ENCODE measurements around the gene SLC16A6.
"Not testable (repeated sequence)": the region's sequence is repeated elsewhere in the genome, so short reads cannot be mapped to it uniquely, and the experiment has no call there.

The SLC16A6 gene

DNA sequence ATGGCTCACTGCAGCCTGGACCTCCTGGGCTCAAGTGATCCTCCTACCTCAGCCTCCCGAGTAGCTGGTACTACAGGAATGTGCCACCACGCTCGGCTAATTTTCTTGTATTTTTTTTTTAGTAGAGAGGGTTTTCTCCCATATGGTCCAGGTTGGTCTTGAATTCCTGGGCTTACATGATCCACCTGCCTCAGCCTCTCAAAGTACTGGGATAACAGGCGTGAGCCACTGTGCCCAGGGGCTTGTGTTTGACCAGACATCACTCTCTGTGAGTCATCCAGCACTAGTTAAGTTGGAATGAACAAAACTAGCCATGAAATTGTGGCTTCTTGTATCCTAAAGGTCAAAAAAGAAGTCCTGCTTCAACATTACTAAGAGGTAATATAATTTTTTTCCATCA, 59.8 kb downstream of the SLC16A6 start:
- DNase-seq, H3K27ac Mint-ChIP-seq, H3K4me3 Mint-ChIP-seq, H3K9me3 Mint-ChIP-seq, ATAC-seq, H3K27me3 Mint-ChIP-seq: not testable (repeated sequence)
- H3K4me1 Mint-ChIP-seq, result peaks cover 33% of the 10 kb centered on the region

GRCh38 chr17:68229619-68230018, 61.3 kb downstream of the SLC16A6 start:
- Mint-ChIP-seq H3K4me3 (no peak overlapping the region), H3K9me3 (no peaks in the 10 kb centered on the region), H3K27me3 (no peaks in the 10 kb centered on the region), H3K27ac (no peak overlapping the region), H3K4me1 (peaks cover 28% of the 10 kb centered on the region)
- DNase-seq, result no peak
- no peak for ATAC-seq

- no peak overlapping the region for H3K4me3 Mint-ChIP-seq
- peaks cover 26% of the 10 kb centered on the region for H3K4me1 Mint-ChIP-seq
- ATAC-seq (no peak), DNase-seq (no peak)
- no peaks in the 10 kb centered on the region for H3K9me3 Mint-ChIP-seq
- H3K27ac Mint-ChIP-seq, result peak overlapping the region in 1 of 2 donors; percentile 82
- H3K27me3 Mint-ChIP-seq, result no peaks in the 10 kb centered on the region
Observed at GRCh38 chr17:68228817-68229570, 61.9 kb downstream of the SLC16A6 start.

GRCh38 chr17:68228039-68228680, 62.8 kb downstream of the SLC16A6 start:
- Mint-ChIP-seq H3K27ac (peak overlapping the region; percentile 16 to 91), H3K4me1 (peaks cover 26% of the 10 kb centered on the region), H3K4me3 (peak overlapping the region; percentile 8 to 21)
- not testable (repeated sequence) for H3K9me3 Mint-ChIP-seq, H3K27me3 Mint-ChIP-seq
- ATAC-seq, result peak; percentile 84
- DNase-seq, result peak in 1 of 2 donors; percentile 37

DNA sequence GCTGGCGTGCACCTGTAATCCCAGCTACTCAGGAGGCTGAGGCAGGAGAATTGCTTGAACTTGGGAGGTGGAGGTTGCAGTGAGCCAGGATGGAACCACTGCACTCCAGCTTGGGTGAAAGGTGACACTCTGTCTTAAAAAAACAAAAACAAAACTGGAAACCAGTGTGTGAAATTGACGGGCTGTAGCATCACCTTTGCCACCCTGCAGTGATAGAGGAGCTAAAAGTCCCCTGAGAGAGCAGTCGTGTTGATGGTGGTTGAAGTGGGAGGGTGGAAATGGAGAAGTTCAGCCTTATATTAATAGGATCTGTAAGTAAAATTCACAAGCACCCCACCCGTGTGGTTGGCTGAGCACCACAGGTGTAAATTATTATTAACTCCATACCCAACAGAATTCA, 65.9 kb downstream of the SLC16A6 start:
- not testable (repeated sequence) for H3K9me3 Mint-ChIP-seq, H3K27me3 Mint-ChIP-seq, H3K4me3 Mint-ChIP-seq, ATAC-seq, DNase-seq
- H3K4me1 Mint-ChIP-seq, result peaks cover 31% of the 10 kb centered on the region
- H3K27ac Mint-ChIP-seq, result peak overlapping the region in 1 of 2 donors; percentile 75

DNA sequence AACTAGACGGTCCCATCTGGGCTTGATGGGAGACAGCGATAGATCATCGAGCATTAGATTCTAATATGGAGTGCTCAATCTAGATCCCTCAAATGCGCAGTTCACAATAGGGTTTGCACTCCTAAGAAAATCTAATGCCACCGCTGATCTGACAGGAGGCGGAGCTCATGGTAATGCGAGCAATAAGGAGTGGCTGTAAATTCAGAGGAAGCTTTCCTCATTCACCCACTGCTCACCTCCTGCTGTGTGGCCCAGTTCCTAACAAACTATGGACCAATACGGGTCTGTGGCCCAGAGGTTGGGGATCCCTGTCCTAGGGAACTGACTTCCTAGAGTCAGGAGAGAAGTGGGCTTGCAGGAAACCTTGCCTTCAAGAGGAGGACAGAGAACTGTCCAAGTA, 68.3 kb downstream of the SLC16A6 start:
- Mint-ChIP-seq H3K27me3 (no peaks in the 10 kb centered on the region), H3K4me1 (peaks cover 15% of the 10 kb centered on the region), H3K9me3 (no peaks in the 10 kb centered on the region), H3K4me3 (no peak overlapping the region), H3K27ac (no peak overlapping the region)
- DNase-seq (no peak), ATAC-seq (no peak)

GRCh38 chr17:68221786-68222185, 69.1 kb downstream of the SLC16A6 start:
- peaks cover 15% of the 10 kb centered on the region for H3K4me1 Mint-ChIP-seq
- H3K4me3 Mint-ChIP-seq, result no peak overlapping the region
- no peak for DNase-seq
- no peaks in the 10 kb centered on the region for H3K27me3 Mint-ChIP-seq
- no peak for ATAC-seq
- H3K27ac Mint-ChIP-seq, result peak overlapping the region in 1 of 2 donors; percentile 78
- H3K9me3 Mint-ChIP-seq, result no peaks in the 10 kb centered on the region

- not testable (repeated sequence) for H3K4me3 Mint-ChIP-seq, H3K27me3 Mint-ChIP-seq, ATAC-seq, H3K9me3 Mint-ChIP-seq, DNase-seq, H3K27ac Mint-ChIP-seq
- H3K4me1 Mint-ChIP-seq, result peaks cover 15% of the 10 kb centered on the region
Observed at GRCh38 chr17:68220786-68221185, 70.1 kb downstream of the SLC16A6 start.

DNA sequence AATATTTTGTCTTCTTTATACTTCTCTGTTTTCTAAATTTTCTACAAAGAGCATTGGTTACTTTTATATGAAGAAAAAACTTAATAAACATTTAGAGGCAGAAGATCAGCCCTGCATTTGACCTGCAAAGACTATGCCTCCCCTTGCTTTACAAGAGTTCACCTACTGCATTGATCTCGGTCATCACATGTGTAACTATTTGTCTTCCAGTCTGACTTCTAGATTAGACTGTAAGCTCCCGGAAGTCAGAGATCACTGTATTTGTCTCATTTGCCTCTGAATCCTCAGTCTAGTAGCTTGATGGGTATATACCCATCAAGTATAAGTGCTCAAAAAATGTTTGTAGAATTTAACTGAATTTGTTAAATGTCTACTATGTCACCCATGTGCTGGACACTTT, 70.7 kb downstream of the SLC16A6 start:
- H3K9me3 Mint-ChIP-seq, H3K27me3 Mint-ChIP-seq, H3K4me3 Mint-ChIP-seq, DNase-seq, H3K27ac Mint-ChIP-seq, ATAC-seq: not testable (repeated sequence)
- peaks cover 13% of the 10 kb centered on the region for H3K4me1 Mint-ChIP-seq

DNA sequence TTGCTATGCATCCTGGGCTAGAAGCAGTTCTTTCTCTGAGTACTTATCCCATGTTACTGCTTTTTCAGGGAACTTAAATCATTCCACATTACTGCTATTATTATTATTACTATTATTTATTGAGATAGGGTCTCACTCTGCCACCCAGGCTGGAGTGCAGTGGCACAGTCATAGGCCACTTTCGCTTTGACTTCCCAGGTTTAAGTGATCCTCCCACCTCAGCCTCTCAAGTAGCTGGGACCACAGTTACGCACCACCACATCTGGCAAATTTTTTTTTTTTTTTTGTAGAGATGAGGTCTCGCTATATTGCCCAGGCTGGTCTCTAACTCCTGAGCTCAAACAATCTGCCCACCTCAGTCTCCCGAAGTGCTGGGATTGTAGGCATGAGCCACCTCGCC, 71.5 kb downstream of the SLC16A6 start:
- not testable (repeated sequence) for H3K27me3 Mint-ChIP-seq, H3K9me3 Mint-ChIP-seq, DNase-seq, H3K27ac Mint-ChIP-seq, ATAC-seq, H3K4me3 Mint-ChIP-seq, H3K4me1 Mint-ChIP-seq
